KOPT-K1 (cell line): ENCODE measurements around the gene HLA-A.
"Not testable (repeated sequence)": the region's sequence is repeated elsewhere in the genome, so short reads cannot be mapped to it uniquely, and the experiment has no call there.

ENCODE experiments used
- H3K27ac ChIP-seq: fragments of 200-600 bp; sonication (generic); 2 replicates; pipeline ENCODE4 v1.5.1; 2016; ENCODE audit warnings: antibody characterized with exemption, mild to moderate bottlenecking, low read depth, low read length; ENCODE audit not compliant: poor library complexity, severe bottlenecking
- H3K36me3 ChIP-seq: fragments of 200-600 bp; sonication (generic); 2 replicates; pipeline ENCODE4 v1.5.1; 2017; ENCODE audit warnings: antibody characterized with exemption, mild to moderate bottlenecking, low read length, moderate library complexity; ENCODE audit not compliant: insufficient read depth
- H3K9me3 ChIP-seq: fragments of 200-600 bp; sonication (generic); 2 replicates; pipeline ENCODE4 v1.5.1; 2017; ENCODE audit warnings: antibody characterized with exemption, low read length, mild to moderate bottlenecking; ENCODE audit not compliant: insufficient read depth, poor library complexity, severe bottlenecking

The HLA-A gene

GRCh38 chr6:29925727-29926412, 16.5 kb upstream of the HLA-A start:
- no peaks in the 10 kb centered on the region for H3K36me3 ChIP-seq
- peak overlapping the region; percentile 68 for H3K27ac ChIP-seq
- H3K9me3 ChIP-seq: no peaks in the 10 kb centered on the region

GRCh38 chr6:29926413-29927274, 15.7 kb upstream of the HLA-A start:
- H3K9me3 ChIP-seq: no peaks in the 10 kb centered on the region
- no peaks in the 10 kb centered on the region for H3K36me3 ChIP-seq
- peak overlapping the region; percentile 68 for H3K27ac ChIP-seq

DNA sequence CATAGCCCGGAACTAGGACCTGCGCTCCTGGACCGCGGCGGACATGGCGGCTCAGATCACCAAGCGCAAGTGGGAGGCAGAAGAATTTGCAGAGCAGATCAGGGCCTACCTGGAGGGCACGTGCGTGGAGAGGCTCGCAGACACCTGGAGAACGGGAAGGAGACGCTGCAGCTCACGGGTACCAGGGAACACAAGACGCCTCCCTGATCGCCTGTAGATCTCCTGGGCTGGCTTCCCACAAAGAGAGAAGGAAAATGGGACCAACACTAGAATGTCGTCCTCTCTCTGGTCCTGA, 15.1 kb upstream of the HLA-A start:
- Histone ChIP-seq H3K27ac (peak overlapping the region; percentile 68), H3K36me3 (no peaks in the 10 kb centered on the region), H3K9me3 (no peaks in the 10 kb centered on the region)

- Histone ChIP-seq H3K36me3 (no peaks in the 10 kb centered on the region), H3K27ac (no peak overlapping the region), H3K9me3 (no peaks in the 10 kb centered on the region)
Measured at GRCh38 chr6:29927841-29928388, 14.4 kb upstream of the HLA-A start.

DNA sequence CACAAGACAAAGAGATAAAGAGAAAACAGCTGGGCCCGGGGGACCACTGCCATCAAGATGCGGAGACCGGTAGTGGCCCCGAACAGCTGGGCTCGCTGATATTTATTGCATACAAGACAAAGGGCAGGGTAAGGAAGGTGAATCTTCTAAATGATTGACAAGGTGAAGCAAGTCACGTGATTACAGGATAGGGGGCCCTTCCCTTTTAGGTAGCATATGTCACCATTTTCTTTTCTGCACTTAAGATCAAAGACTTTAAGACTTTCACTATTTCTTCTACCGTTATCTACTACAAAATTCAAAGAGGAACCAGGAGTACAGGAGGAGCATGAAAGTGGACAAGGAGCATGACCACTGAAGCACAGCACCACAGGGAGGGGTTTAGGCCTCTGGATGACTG, 12.3 kb upstream of the HLA-A start:
- H3K9me3 ChIP-seq, H3K36me3 ChIP-seq, H3K27ac ChIP-seq: not testable (repeated sequence)

DNA sequence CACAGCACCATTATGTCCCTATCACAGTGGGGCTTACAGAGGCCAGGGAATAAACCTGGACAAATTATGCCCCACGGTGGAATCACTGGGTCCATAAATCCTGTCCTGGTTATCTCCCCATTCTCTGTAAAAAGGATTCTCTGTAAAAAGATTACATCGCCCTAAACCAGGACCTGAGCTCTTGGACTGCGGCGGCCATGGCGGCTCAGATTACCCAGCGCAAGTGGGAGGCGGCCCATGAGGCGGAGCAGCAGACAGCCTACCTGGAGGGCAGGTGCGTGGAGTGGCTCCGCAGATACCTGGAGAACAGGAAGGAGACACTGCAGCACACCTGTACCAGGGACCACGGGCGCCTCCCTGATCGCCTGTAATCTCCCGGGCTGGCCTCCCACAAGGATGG, 8.4 kb upstream of the HLA-A start:
- no peaks in the 10 kb centered on the region for H3K36me3 ChIP-seq
- H3K27ac ChIP-seq: no peak overlapping the region
- H3K9me3 ChIP-seq: no peaks in the 10 kb centered on the region

DNA sequence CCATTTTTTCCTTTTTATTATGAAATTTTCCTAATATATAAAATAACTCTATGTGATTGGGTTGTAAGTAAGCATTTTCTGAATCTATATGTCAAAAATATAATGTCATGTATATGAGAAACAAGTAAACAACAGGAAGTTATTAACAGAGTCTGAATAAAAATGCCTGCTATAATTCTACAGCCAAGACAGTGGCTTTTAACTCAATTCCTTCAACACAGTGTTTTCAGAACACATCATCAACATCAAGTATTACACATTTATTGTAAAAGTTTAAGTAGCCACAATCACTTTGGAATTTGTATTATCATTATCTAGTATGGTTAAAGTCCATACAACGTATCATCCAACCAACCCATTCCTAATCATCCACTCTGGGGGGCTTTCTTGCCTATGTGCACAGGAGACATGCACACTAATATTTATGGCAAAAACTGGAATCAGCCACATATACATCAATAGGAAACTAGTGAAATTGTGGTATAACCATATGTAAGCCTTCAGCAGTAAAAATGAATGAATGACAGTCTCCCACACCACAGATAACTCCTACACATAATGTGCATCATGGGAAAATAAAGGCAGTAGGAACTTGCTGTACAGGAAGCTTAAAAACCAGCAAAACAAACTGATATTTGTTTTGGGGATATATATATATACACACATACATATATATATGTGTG, 6.9 kb upstream of the HLA-A start:
- no peak overlapping the region for H3K27ac ChIP-seq

DNA sequence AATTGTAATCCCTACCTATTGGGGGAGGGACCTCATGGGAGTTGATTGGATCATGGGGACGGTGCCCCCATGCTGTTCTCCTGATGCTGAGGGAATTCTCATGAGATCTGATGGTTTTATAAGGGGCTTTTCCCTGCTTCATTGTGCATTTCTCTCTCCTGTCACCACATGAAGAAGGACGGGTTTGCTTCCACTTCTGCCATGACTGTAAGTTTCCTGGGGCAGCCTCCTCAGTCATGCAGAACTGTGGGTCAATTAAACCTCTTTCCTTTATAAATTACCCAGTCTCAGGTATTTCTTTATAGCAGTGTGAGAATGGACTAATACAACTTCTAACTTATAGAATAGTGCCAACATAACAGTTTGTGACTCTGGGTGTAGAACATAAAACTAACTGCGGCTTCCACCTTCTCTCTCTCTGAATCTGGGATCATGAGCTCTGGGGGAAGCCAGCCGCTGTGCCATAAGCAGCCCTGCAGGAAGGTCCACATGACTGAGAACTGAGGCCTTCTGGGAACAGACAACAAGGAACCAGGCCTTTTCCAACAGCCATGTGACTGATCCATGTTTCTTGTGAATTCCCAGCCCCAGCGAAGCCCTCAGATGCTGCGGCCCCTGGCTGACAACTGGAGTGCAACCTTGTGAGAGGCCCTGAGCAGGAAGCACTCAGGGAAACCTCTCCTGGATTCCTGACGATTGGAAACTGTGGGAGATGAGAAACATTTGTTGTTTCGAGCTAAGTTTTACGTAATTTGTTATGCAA, 3.4 kb upstream of the HLA-A start:
- H3K9me3 ChIP-seq: no peaks in the 10 kb centered on the region
- H3K36me3 ChIP-seq: peaks cover 6% of the 10 kb centered on the region; the same call in 1 of the 2 replicates
- no peak overlapping the region for H3K27ac ChIP-seq

More for the DNA sequence above, 6.9 kb upstream of the HLA-A start:
- no peaks in the 10 kb centered on the region for H3K9me3 ChIP-seq
- no peaks in the 10 kb centered on the region for H3K36me3 ChIP-seq

- Histone ChIP-seq H3K36me3 (peaks cover 27% of the 10 kb centered on the region), H3K9me3 (no peaks in the 10 kb centered on the region), H3K27ac (no peak overlapping the region)
Measured at GRCh38 chr6:29941016-29941415, 1.3 kb upstream of the HLA-A start.

DNA sequence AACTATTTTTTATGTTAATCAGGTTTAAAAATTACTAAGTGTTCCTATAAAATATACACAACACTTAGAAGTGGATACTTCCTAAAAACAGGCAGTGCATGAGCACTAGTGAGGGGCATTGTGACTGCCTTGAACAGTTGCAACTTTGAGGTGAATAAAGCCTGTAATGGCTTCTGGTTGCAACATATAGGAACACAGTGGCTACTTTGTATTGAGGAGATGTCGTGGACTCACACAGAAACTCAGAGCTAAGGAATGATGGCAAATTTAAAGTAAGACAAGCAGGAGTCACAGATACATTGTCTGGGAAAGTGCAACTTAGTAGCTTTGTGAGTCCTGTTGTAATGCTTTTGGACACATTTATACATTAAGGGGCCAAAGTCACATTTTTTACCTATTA, 861 bp upstream of the HLA-A start:
- Histone ChIP-seq H3K36me3 (peaks cover 31% of the 10 kb centered on the region), H3K9me3 (no peaks in the 10 kb centered on the region), H3K27ac (peak overlapping the region; percentile 67)

- Histone ChIP-seq H3K27ac (peak overlapping the region; percentile 67), H3K36me3 (peaks cover 34% of the 10 kb centered on the region), H3K9me3 (no peaks in the 10 kb centered on the region)
Measured at GRCh38 chr6:29941916-29942274, 437 bp upstream of the HLA-A start.

- Histone ChIP-seq H3K27ac (peak overlapping the region; percentile 67), H3K36me3 (peaks cover 48% of the 10 kb centered on the region), H3K9me3 (no peaks in the 10 kb centered on the region)
Measured at GRCh38 chr6:29943053-29943966, 978 bp downstream of the HLA-A start.

GRCh38 chr6:29945281-29945820, 3.0 kb downstream of the HLA-A start:
- Histone ChIP-seq H3K27ac (no peak overlapping the region), H3K36me3 (peaks cover 57% of the 10 kb centered on the region), H3K9me3 (no peaks in the 10 kb centered on the region)
